Body of pancreas (tissue), 4 donors: ENCODE results near the gene TANC1. TPM values are rescaled to one million over a fixed set of nuclear protein-coding genes. Genes with fewer than 3 reads are reported as not detected.
A peak's percentile ranks its signal among the peaks of the same experiment; 100 is the strongest.
"Not testable (repeated sequence)": the region's sequence is repeated elsewhere in the genome, so short reads cannot be mapped to it uniquely, and the experiment has no call there.

Experiments used
- ATAC-seq: fragments of 150-250 bp; one replicate; pipeline ENCODE4 v1.9.1; 2016
- DNase-seq, 4 donors: peaks; one replicate each; pipeline ENCODE4 v3.0.0-alpha.2; 2019
- H3K27ac ChIP-seq, 4 donors: fragments of 200-600 bp; sonication (generic); 1 replicate in 3 of 4; 2 replicates in 1 of 4; pipeline versions ENCODE4 v1.5.1 to v1.6.1; 2016 to 2019; ENCODE audit warnings: mild to moderate bottlenecking in 1 of 4, mixed read lengths in 1 of 4, moderate library complexity in 1 of 4
- H3K27me3 ChIP-seq, 2 donors: fragments of 200-600 bp; sonication (generic); one replicate each; pipeline ENCODE4 v1.6.0; 2016; ENCODE audit warnings: mild to moderate bottlenecking in 1 of 2
- H3K36me3 ChIP-seq, 2 donors: fragments of 200-600 bp; sonication (generic); replicated peaks in 1 of 2; 2 replicates each; pipeline ENCODE4 v1.5.1; 2016; ENCODE audit warnings: low read depth in 2 of 2; ENCODE audit not compliant: insufficient read depth in 1 of 2
- H3K4me1 ChIP-seq: fragments of 200-600 bp; sonication (generic); one replicate; pipeline ENCODE4 v1.6.0; 2016
- H3K4me3 ChIP-seq, 2 donors: fragments of 200-600 bp; sonication (generic); 1 replicate in 1 of 2; 2 replicates in 1 of 2; pipeline ENCODE4 v1.5.1; 2016 to 2019
- H3K9me3 ChIP-seq, 3 donors: fragments of 200-600 bp; sonication (generic); 1 replicate in 2 of 3; 2 replicates in 1 of 3; pipeline ENCODE4 v1.5.1; 2016
- CTCF ChIP-seq, 7 experiments: fragments of 450-650 bp in 4 of 7; fragments of 200-600 bp in 3 of 7; sonication (generic) in 3 of 7; IDR thresholded peaks; one replicate each; pipeline ENCODE4 v1.5.1; 2016 to 2019; ENCODE audit warnings: antibody characterized with exemption in 7 of 7
- POLR2A ChIP-seq, 3 donors: fragments of 450-650 bp; IDR thresholded peaks; one replicate each; pipeline ENCODE4 v1.6.1; 2016; ENCODE audit warnings: antibody characterized with exemption in 3 of 3, mild to moderate bottlenecking in 2 of 3
- WGBS, 2 donors: methylation state at CpG; one replicate each; pipeline ENCODE4 v1.1.5; 2017; 5-methylcytosine and 5-hydroxymethylcytosine counted together
- intact Hi-C: fragments of 100-400 bp; cut with DNase I; formaldehyde crosslinking; loops from one replicate; pipeline ENCODE4 v1.15.1; 2023
- total RNA-seq, 2 donors: library from RNA; depleted of rRNA; stranded (reverse); fragments of >200 nt; gene quantifications; one replicate each; pipeline ENCODE4 v1.1.0, GENCODE V29; 2016

TANC1 gene
- total RNA-seq, 2 donors from 2014 or later = 23.1 to 23.3 TPM

- no peak for TF ChIP-seq CTCF (IDR thresholded peaks at IDR 0.05)
- TF ChIP-seq POLR2A (IDR thresholded peaks at IDR 0.05) = no peak
- Histone ChIP-seq H3K4me1 (peaks cover 10% of the 10 kb centered on the region), H3K27me3 (no peaks in the 10 kb centered on the region), H3K9me3 (no peaks in the 10 kb centered on the region), H3K4me3 (no peak overlapping the region), H3K27ac (peak overlapping the region in 3 of 4 donors; percentile 3 to 27 (median 6)), H3K36me3 (no peaks in the 10 kb centered on the region)
- intact Hi-C loops = no loop called here
- 72 to 78% methylated on average over 9 of the region's 9 CpGs for WGBS, 2 donors
- no peak for DNase-seq
- ATAC-seq = no peak
These were observed 169.2 kb downstream of the TANC1 start for GRCh38 chr2:159137511-159138241.

GRCh38 chr2:159138642-159139182, 170.3 kb downstream of the TANC1 start:
- no peak for ATAC-seq
- H3K4me3 ChIP-seq = no peak overlapping the region
- H3K36me3 ChIP-seq = no peaks in the 10 kb centered on the region
- H3K4me1 ChIP-seq = peaks cover 10% of the 10 kb centered on the region
- 72 to 75% methylated on average over 5 of the region's 5 CpGs for WGBS, 2 donors
- no peaks in the 10 kb centered on the region for H3K9me3 ChIP-seq
- TF ChIP-seq POLR2A (IDR thresholded peaks at IDR 0.05) = no peak
- TF ChIP-seq CTCF (IDR thresholded peaks at IDR 0.05) = no peak
- no peak for DNase-seq
- no peak overlapping the region for H3K27ac ChIP-seq
- intact Hi-C loops = no loop called here
- no peaks in the 10 kb centered on the region for H3K27me3 ChIP-seq

DNA sequence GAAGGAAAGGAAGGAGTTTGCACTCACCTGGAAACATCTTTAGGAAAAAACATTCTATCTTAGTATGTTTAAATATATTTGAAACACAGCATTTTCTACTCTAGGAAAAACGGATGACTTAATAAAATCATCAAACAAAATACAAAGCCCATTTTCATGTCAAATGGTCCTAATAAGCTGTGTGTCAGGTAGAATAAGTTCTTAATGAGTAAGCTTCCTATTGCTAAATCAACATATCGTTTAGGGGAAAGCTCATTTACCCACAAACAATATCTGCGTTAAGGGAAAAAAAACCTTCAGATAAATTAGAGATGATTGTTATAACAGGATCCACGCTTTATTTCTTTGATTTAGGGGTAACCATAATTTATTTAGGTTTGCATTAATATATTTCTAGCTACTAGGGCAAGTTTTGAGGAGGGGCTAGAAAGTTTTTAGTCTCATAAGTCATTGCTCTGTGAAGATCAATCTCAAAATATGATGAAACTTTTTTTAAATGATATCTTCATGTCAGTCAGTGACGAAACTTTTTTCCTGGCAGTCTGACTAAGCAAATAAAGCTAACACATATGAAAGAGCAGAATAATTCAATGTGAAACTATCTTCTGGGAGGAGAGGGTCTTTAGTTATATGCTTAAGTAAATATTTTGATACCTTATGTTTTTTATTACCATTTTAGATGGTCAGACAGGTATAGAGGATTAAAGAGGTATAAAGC, 170.9 kb downstream of the TANC1 start:
- ATAC-seq (no peak), DNase-seq (no peak)
- Histone ChIP-seq H3K4me3 (no peak overlapping the region), H3K27me3 (no peaks in the 10 kb centered on the region), H3K36me3 (no peaks in the 10 kb centered on the region), H3K27ac (no peak overlapping the region), H3K4me1 (peaks cover 10% of the 10 kb centered on the region), H3K9me3 (no peaks in the 10 kb centered on the region)
- intact Hi-C loops = no loop called here
- TF ChIP-seq CTCF (IDR thresholded peaks at IDR 0.05) (no peak), POLR2A (IDR thresholded peaks at IDR 0.05) (no peak)
- WGBS, 2 donors = 46 to 47% methylated on average over 5 of the region's 5 CpGs

DNA sequence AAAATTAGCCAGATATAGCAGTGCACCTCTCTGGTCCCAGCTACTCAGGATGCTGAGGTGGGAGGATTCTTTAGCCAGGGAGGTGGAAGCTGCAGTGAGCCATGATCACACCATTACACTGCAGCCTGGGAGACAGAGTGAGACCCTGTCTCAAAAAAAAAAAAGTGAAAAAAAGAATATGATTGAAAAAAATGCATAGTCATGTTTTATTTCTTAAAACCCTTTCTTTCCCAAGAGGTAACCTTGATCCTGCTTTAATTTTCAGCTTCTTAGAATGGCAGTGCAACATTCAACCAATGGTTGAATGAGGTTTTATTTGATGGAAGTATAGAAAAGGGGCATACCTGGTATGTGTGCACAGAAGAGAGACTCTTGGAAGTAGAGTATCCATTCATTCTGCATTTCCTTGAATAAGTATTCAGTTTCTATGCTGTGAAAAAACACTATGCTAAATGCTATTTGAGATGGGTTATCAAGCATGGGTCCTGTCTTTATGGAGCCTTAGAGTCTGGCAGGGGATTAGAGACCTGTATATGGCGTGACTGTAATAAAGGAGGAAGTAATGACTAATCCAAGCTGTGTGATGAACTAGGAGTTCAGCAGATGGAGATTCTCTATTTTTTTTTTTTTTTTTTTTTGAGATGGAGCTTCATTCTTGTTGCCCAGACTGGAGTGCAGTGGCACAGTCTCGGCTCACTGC, 171.8 kb downstream of the TANC1 start:
- no peak for TF ChIP-seq POLR2A (IDR thresholded peaks at IDR 0.05)
- no peak for TF ChIP-seq CTCF (IDR thresholded peaks at IDR 0.05)
- H3K36me3 ChIP-seq = no peaks in the 10 kb centered on the region
- H3K4me1 ChIP-seq = peaks cover 11% of the 10 kb centered on the region
- H3K4me3 ChIP-seq = no peak overlapping the region
- DNase-seq = no peak
- H3K27ac ChIP-seq = no peak overlapping the region
- ATAC-seq = no peak
- no peaks in the 10 kb centered on the region for H3K27me3 ChIP-seq
- 83 to 84% methylated on average over 2 of the region's 2 CpGs for WGBS, 2 donors
- no peaks in the 10 kb centered on the region for H3K9me3 ChIP-seq
- intact Hi-C loops = no loop called here

DNA sequence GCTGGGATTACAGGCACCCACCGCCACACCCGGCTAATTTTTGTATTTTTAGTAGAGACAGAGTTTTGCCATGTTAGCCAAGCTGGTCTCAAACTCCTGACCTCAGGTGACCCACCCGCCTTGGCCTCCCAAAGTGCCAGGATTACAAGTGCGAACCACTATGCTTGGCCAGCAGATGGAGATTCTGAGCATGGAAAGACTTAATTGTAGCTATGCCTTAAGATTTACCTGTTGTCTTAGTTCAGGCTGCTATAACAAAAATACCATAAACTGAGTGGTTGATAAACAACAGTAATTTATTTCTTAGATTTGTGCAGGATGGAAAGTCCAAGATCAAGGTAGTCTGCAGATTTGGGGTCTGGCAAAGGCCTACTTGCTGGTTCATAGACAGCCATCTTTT, 172.4 kb downstream of the TANC1 start:
- WGBS, 2 donors = 93 to 95% methylated on average over 4 of the region's 4 CpGs
- peaks cover 17% of the 10 kb centered on the region for H3K4me1 ChIP-seq
- H3K27me3 ChIP-seq, DNase-seq, H3K27ac ChIP-seq, H3K9me3 ChIP-seq, H3K36me3 ChIP-seq, intact Hi-C loops, H3K4me3 ChIP-seq, ATAC-seq: not testable (repeated sequence)
